ENCODE results near the gene CMPK2.

CMPK2 gene

GRCh38 chr2:6814869-6815268 lies 50.8 kb downstream of the CMPK2 start:
- no peaks in the 10 kb centered on the region for H3K9me3 ChIP-seq (ENCODE audit: control insufficient read depth, low read length)
- no peak overlapping the region for H3K4me3 ChIP-seq (ENCODE audit: insufficient read depth, low read depth, low read length, poor library complexity, severe bottlenecking)
- no peak overlapping the region for H3K27ac ChIP-seq (ENCODE audit: insufficient read depth, low read length, poor library complexity, severe bottlenecking)

GRCh38 chr2:6814312-6814711 lies 51.4 kb downstream of the CMPK2 start:
- H3K27ac ChIP-seq (ENCODE audit: insufficient read depth, low read length, poor library complexity, severe bottlenecking), result no peak overlapping the region
- no peak overlapping the region for H3K4me3 ChIP-seq (ENCODE audit: insufficient read depth, low read depth, low read length, poor library complexity, severe bottlenecking)
- H3K4me1 ChIP-seq (ENCODE audit: control insufficient read depth, insufficient read depth, low read length, poor library complexity, severe bottlenecking), result no peaks in the 10 kb centered on the region

More at GRCh38 chr2:6814869-6815268, 50.8 kb downstream of the CMPK2 start:
- no peaks in the 10 kb centered on the region for H3K36me3 ChIP-seq (ENCODE audit: control insufficient read depth, insufficient read depth, low read length)
- DNase-seq, result no peak
- H3K4me1 ChIP-seq (ENCODE audit: control insufficient read depth, insufficient read depth, low read length, poor library complexity, severe bottlenecking), result no peaks in the 10 kb centered on the region
- no peaks in the 10 kb centered on the region for H3K27me3 ChIP-seq (replicated peaks; ENCODE audit: control insufficient read depth, insufficient read depth, low read length, poor library complexity, severe bottlenecking)

GRCh38 chr2:6813573-6813972 lies 52.1 kb downstream of the CMPK2 start:
- Histone ChIP-seq H3K4me1 (ENCODE audit: control insufficient read depth, insufficient read depth, low read length, poor library complexity, severe bottlenecking) (no peaks in the 10 kb centered on the region), H3K27me3 (replicated peaks; ENCODE audit: control insufficient read depth, insufficient read depth, low read length, poor library complexity, severe bottlenecking) (no peaks in the 10 kb centered on the region), H3K4me3 (ENCODE audit: insufficient read depth, low read depth, low read length, poor library complexity, severe bottlenecking) (no peak overlapping the region), H3K36me3 (ENCODE audit: control insufficient read depth, insufficient read depth, low read length) (no peaks in the 10 kb centered on the region), H3K27ac (ENCODE audit: insufficient read depth, low read length, poor library complexity, severe bottlenecking) (no peak overlapping the region), H3K9me3 (ENCODE audit: control insufficient read depth, low read length) (no peaks in the 10 kb centered on the region)
- DNase-seq, result no peak

More at GRCh38 chr2:6814312-6814711, 51.4 kb downstream of the CMPK2 start:
- H3K27me3 ChIP-seq (replicated peaks; ENCODE audit: control insufficient read depth, insufficient read depth, low read length, poor library complexity, severe bottlenecking), result no peaks in the 10 kb centered on the region
- no peaks in the 10 kb centered on the region for H3K9me3 ChIP-seq (ENCODE audit: control insufficient read depth, low read length)
- H3K36me3 ChIP-seq (ENCODE audit: control insufficient read depth, insufficient read depth, low read length), result no peaks in the 10 kb centered on the region
- DNase-seq, result no peak

- Histone ChIP-seq H3K9me3 (ENCODE audit: control insufficient read depth, low read length) (no peaks in the 10 kb centered on the region), H3K36me3 (ENCODE audit: control insufficient read depth, insufficient read depth, low read length) (no peaks in the 10 kb centered on the region), H3K4me3 (ENCODE audit: insufficient read depth, low read depth, low read length, poor library complexity, severe bottlenecking) (no peak overlapping the region), H3K27ac (ENCODE audit: insufficient read depth, low read length, poor library complexity, severe bottlenecking) (no peak overlapping the region), H3K27me3 (replicated peaks; ENCODE audit: control insufficient read depth, insufficient read depth, low read length, poor library complexity, severe bottlenecking) (no peaks in the 10 kb centered on the region), H3K4me1 (ENCODE audit: control insufficient read depth, insufficient read depth, low read length, poor library complexity, severe bottlenecking) (no peaks in the 10 kb centered on the region)
- DNase-seq, result no peak
These were observed 52.7 kb downstream of the CMPK2 start for GRCh38 chr2:6812857-6813530.

GRCh38 chr2:6810961-6811360 lies 54.7 kb downstream of the CMPK2 start:
- Histone ChIP-seq H3K36me3 (ENCODE audit: control insufficient read depth, insufficient read depth, low read length) (no peaks in the 10 kb centered on the region), H3K9me3 (ENCODE audit: control insufficient read depth, low read length) (no peaks in the 10 kb centered on the region), H3K27me3 (replicated peaks; ENCODE audit: control insufficient read depth, insufficient read depth, low read length, poor library complexity, severe bottlenecking) (no peaks in the 10 kb centered on the region), H3K4me1 (ENCODE audit: control insufficient read depth, insufficient read depth, low read length, poor library complexity, severe bottlenecking) (no peaks in the 10 kb centered on the region), H3K27ac (ENCODE audit: insufficient read depth, low read length, poor library complexity, severe bottlenecking) (no peak overlapping the region), H3K4me3 (ENCODE audit: insufficient read depth, low read depth, low read length, poor library complexity, severe bottlenecking) (no peak overlapping the region)
- DNase-seq, result no peak

GRCh38 chr2:6808426-6808825 lies 57.3 kb downstream of the CMPK2 start:
- H3K9me3 ChIP-seq (ENCODE audit: control insufficient read depth, low read length), result no peaks in the 10 kb centered on the region
- DNase-seq, result no peak
- H3K36me3 ChIP-seq (ENCODE audit: control insufficient read depth, insufficient read depth, low read length), result no peaks in the 10 kb centered on the region
- no peak overlapping the region for H3K27ac ChIP-seq (ENCODE audit: insufficient read depth, low read length, poor library complexity, severe bottlenecking)
- no peaks in the 10 kb centered on the region for H3K4me1 ChIP-seq (ENCODE audit: control insufficient read depth, insufficient read depth, low read length, poor library complexity, severe bottlenecking)
- H3K4me3 ChIP-seq (ENCODE audit: insufficient read depth, low read depth, low read length, poor library complexity, severe bottlenecking), result no peak overlapping the region
- no peaks in the 10 kb centered on the region for H3K27me3 ChIP-seq (replicated peaks; ENCODE audit: control insufficient read depth, insufficient read depth, low read length, poor library complexity, severe bottlenecking)

GRCh38 chr2:6806604-6807003 lies 59.1 kb downstream of the CMPK2 start:
- Histone ChIP-seq H3K27ac (ENCODE audit: insufficient read depth, low read length, poor library complexity, severe bottlenecking) (no peak overlapping the region), H3K27me3 (replicated peaks; ENCODE audit: control insufficient read depth, insufficient read depth, low read length, poor library complexity, severe bottlenecking) (no peaks in the 10 kb centered on the region), H3K36me3 (ENCODE audit: control insufficient read depth, insufficient read depth, low read length) (no peaks in the 10 kb centered on the region), H3K4me3 (ENCODE audit: insufficient read depth, low read depth, low read length, poor library complexity, severe bottlenecking) (no peak overlapping the region), H3K9me3 (ENCODE audit: control insufficient read depth, low read length) (no peaks in the 10 kb centered on the region), H3K4me1 (ENCODE audit: control insufficient read depth, insufficient read depth, low read length, poor library complexity, severe bottlenecking) (no peaks in the 10 kb centered on the region)
- no peak for DNase-seq

- Histone ChIP-seq H3K9me3 (ENCODE audit: control insufficient read depth, low read length) (no peaks in the 10 kb centered on the region), H3K4me3 (ENCODE audit: insufficient read depth, low read depth, low read length, poor library complexity, severe bottlenecking) (no peak overlapping the region), H3K27me3 (replicated peaks; ENCODE audit: control insufficient read depth, insufficient read depth, low read length, poor library complexity, severe bottlenecking) (no peaks in the 10 kb centered on the region), H3K27ac (ENCODE audit: insufficient read depth, low read length, poor library complexity, severe bottlenecking) (no peak overlapping the region), H3K36me3 (ENCODE audit: control insufficient read depth, insufficient read depth, low read length) (no peaks in the 10 kb centered on the region), H3K4me1 (ENCODE audit: control insufficient read depth, insufficient read depth, low read length, poor library complexity, severe bottlenecking) (no peaks in the 10 kb centered on the region)
- DNase-seq, result no peak
These were observed 65.2 kb downstream of the CMPK2 start for GRCh38 chr2:6800553-6800952.
